GM23338 (cell line): Measurements from ENCODE around the gene KCNJ6. TPM values are rescaled to one million over a fixed set of nuclear protein-coding genes. Genes with fewer than 3 reads are reported as not detected.

Experiments used
- ATAC-seq: fragments of 200-7000 bp; cut with Tn5 transposase; 3 replicates; pipeline ENCODE4 v1.9.1; 2020
- DNase-seq: peaks from one replicate; pipeline ENCODE4 v3.0.0-alpha.2; 2015; ENCODE audit warnings: low spot score
- H2AFZ ChIP-seq: fragments of 200-600 bp; sonication (generic); 2 replicates; pipeline ENCODE4 v1.8.0; 2016; ENCODE audit warnings: antibody characterized with exemption, mild to moderate bottlenecking, moderate library complexity
- H3F3A ChIP-seq: fragments of 200-600 bp; sonication (generic); replicated peaks from 2 replicates; pipeline ENCODE4 v1.8.0; 2017; ENCODE audit warnings: antibody characterized with exemption, mixed run types, low read depth
- H3K27ac ChIP-seq: fragments of 200-600 bp; sonication (generic); 2 replicates; pipeline ENCODE4 v1.6.1; 2016; ENCODE audit warnings: low read depth
- H3K27me3 ChIP-seq: fragments of 200-600 bp; sonication (generic); 2 replicates; pipeline ENCODE4 v1.8.0; 2016; ENCODE audit warnings: mild to moderate bottlenecking, mixed run types, moderate library complexity; ENCODE audit not compliant: insufficient read depth
- H3K36me3 ChIP-seq: fragments of 200-600 bp; sonication (generic); 2 replicates; pipeline ENCODE4 v1.8.0; 2016; ENCODE audit warnings: mild to moderate bottlenecking; ENCODE audit not compliant: insufficient read depth
- H3K4me1 ChIP-seq: fragments of 200-600 bp; sonication (generic); 2 replicates; pipeline ENCODE4 v1.8.0; 2016; ENCODE audit warnings: mild to moderate bottlenecking, moderate library complexity; ENCODE audit not compliant: insufficient read depth
- H3K4me2 ChIP-seq: fragments of 200-600 bp; sonication (generic); 2 replicates; pipeline ENCODE4 v1.7.1; 2017; ENCODE audit warnings: mixed run types
- H3K4me3 ChIP-seq: fragments of 200-600 bp; sonication (generic); 2 replicates; pipeline ENCODE4 v1.6.1; 2016; ENCODE audit warnings: mixed run types
- H3K79me2 ChIP-seq: fragments of 200-600 bp; sonication (generic); replicated peaks from 2 replicates; pipeline ENCODE4 v1.8.0; 2017; ENCODE audit warnings: mild to moderate bottlenecking; ENCODE audit not compliant: insufficient read depth
- H3K9me2 ChIP-seq: fragments of 200-600 bp; sonication (generic); 2 replicates; pipeline ENCODE4 v1.8.0; 2017; ENCODE audit not compliant: insufficient read depth
- H4K20me1 ChIP-seq: fragments of 200-600 bp; sonication (generic); replicated peaks from 2 replicates; pipeline ENCODE4 v1.8.0; 2017; ENCODE audit warnings: mild to moderate bottlenecking; ENCODE audit not compliant: insufficient read depth
- H3K27ac Mint-ChIP-seq: 2 replicates; pipeline ENCODE4 v1.8.0; 2020; ENCODE audit warnings: inconsistent platforms, mild to moderate bottlenecking, moderate library complexity, mixed read lengths
- H3K27me3 Mint-ChIP-seq: 3 replicates; pipeline ENCODE4 v1.8.0; 2022; ENCODE audit warnings: low read depth, mild to moderate bottlenecking, moderate library complexity, mixed read lengths, inconsistent platforms; ENCODE audit not compliant: insufficient read depth, poor library complexity
- H3K36me3 Mint-ChIP-seq: 3 replicates; pipeline ENCODE4 v1.8.0; 2021; ENCODE audit warnings: low read depth, mild to moderate bottlenecking, inconsistent platforms, moderate library complexity, mixed read lengths
- H3K4me1 Mint-ChIP-seq: 3 replicates; pipeline ENCODE4 v1.8.0; 2020; ENCODE audit warnings: mild to moderate bottlenecking, inconsistent platforms, mixed read lengths
- H3K4me3 Mint-ChIP-seq: 3 replicates; pipeline ENCODE4 v1.8.0; 2021; ENCODE audit warnings: moderate library complexity, mild to moderate bottlenecking, inconsistent platforms, mixed read lengths
- H3K9me3 Mint-ChIP-seq: 3 replicates; pipeline ENCODE4 v1.8.0; 2020; ENCODE audit warnings: moderate library complexity, mild to moderate bottlenecking, inconsistent platforms, mixed read lengths
- CREB1 ChIP-seq: fragments of 250-450 bp; sonication (Bioruptor Pico); IDR thresholded peaks from 2 replicates; pipeline ENCODE4 v1.5.0; 2020; ENCODE audit warnings: low read depth, mild to moderate bottlenecking, moderate library complexity
- EZH2 ChIP-seq: fragments of 200-600 bp; sonication (generic); IDR thresholded peaks from one replicate; pipeline ENCODE4 v1.8.0; 2017; ENCODE audit warnings: antibody characterized with exemption, mild to moderate bottlenecking, low read depth; ENCODE audit not compliant: unreplicated experiment
- EZH2phosphoT487 ChIP-seq: fragments of 200-600 bp; sonication (generic); IDR thresholded peaks from one replicate; pipeline ENCODE4 v1.8.1; 2018; ENCODE audit warnings: antibody characterized with exemption; ENCODE audit not compliant: unreplicated experiment
- JUNB ChIP-seq: IDR thresholded peaks from one replicate; pipeline ENCODE4 v1.6.1; 2016; ENCODE audit warnings: antibody characterized with exemption; ENCODE audit not compliant: unreplicated experiment
- NANOG ChIP-seq: IDR thresholded peaks from 2 replicates; pipeline ENCODE4 v1.6.1; 2016; ENCODE audit warnings: antibody characterized with exemption, borderline replicate concordance
- POLR2AphosphoS5 ChIP-seq: IDR thresholded peaks from 2 replicates; pipeline ENCODE4 v1.6.1; 2016; ENCODE audit warnings: antibody characterized with exemption, low read depth
- STAT1 ChIP-seq: IDR thresholded peaks from one replicate; pipeline ENCODE4 v1.6.1; 2016; ENCODE audit warnings: antibody characterized with exemption; ENCODE audit not compliant: unreplicated experiment
- ZNF114 ChIP-seq: fragments of 250-450 bp; sonication (Bioruptor Pico); IDR thresholded peaks from 2 replicates; pipeline ENCODE4 v1.5.0; 2020; ENCODE audit warnings: mild to moderate bottlenecking, moderate library complexity
- ZNF331 ChIP-seq: fragments of 250-450 bp; sonication (Bioruptor Pico); IDR thresholded peaks from 2 replicates; pipeline ENCODE4 v1.5.0; 2020; ENCODE audit warnings: low read depth, mild to moderate bottlenecking, moderate library complexity
- polyA plus RNA-seq: library from polyadenylated mRNA; unstranded; fragments of >200 nt; fragmentation: Nextera tagmentation; extraction: Ambion mirVana; gene quantifications from 2 replicates; pipeline ENCODE4 v1.2.1, GENCODE V29; 2016
- total RNA-seq: library from RNA; depleted of rRNA; stranded (reverse); fragments of >200 nt; shearing (Covaris generic); gene quantifications from 2 replicates; pipeline ENCODE4 v1.2.3, GENCODE V29; 2014
- TF ChIP-seq, protein P1 (sequence below): fragments of 250-450 bp; sonication (Bioruptor Pico); IDR thresholded peaks from 2 replicates; pipeline ENCODE4 v1.5.0; 2020; ENCODE audit warnings: mild to moderate bottlenecking, moderate library complexity
- TF ChIP-seq, protein P2 (sequence below), 2 experiments: fragments of 200-600 bp in 1 of 2; sonication (generic) in 1 of 2; conservative IDR thresholded peaks; 2 replicates each; pipeline versions ENCODE4 v1.5.1 to v1.6.1; 2016 to 2017; ENCODE audit warnings: antibody characterized with exemption in 2 of 2, low read depth in 2 of 2, mild to moderate bottlenecking in 2 of 2, moderate library complexity in 1 of 2
- TF ChIP-seq, protein P3 (sequence below): IDR thresholded peaks from one replicate; pipeline ENCODE4 v1.6.1; 2018; ENCODE audit warnings: antibody characterized with exemption; ENCODE audit not compliant: unreplicated experiment
- TF ChIP-seq, protein P4 (sequence below): IDR thresholded peaks from 2 replicates; pipeline ENCODE4 v1.6.1; 2016; ENCODE audit warnings: antibody characterized with exemption

KCNJ6 gene
- total and polyA plus RNA-seq, 2 experiments from 2014 or later = 0.48 to 0.52 TPM

DNA sequence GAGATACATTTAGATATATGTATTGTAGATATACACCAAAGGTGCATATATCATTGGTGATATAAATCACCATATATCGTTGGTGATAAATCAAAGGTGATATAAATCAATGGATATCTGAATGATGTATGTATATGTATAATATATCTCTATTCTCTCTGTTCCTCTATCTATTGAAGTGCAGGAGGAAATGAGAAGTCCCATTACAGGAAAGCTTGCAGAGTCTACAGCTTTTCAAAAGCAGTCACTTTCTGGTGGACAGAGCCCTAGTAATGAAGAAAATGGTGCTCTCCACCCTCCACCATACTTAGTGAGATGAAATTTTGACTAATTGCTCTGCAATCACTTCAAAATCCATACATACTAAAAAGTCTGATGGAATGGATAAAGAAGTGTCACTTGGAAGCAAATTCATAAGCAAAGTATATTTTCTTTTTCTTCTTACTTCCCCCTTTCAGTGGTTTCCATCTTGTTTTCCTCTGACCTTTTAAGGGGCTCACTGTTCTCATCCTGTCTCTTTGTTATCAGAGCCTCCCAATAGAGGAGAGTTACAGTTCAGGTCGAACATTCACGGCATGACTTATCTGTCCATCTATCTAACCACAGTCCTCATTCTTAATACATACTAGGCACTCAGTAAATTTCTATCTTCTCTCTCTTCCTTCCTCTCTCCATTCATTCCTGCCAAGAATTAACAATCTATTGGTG, 227.2 kb downstream of the KCNJ6 start:
- Histone ChIP-seq H3K4me3 (no peak overlapping the region), H3K36me3 (no peaks in the 10 kb centered on the region), H3K27ac (no peak overlapping the region), H3K4me2 (no peak overlapping the region), H3K4me1 (no peaks in the 10 kb centered on the region; the same call in 1 of the 2 replicates), H3K27me3 (no peaks in the 10 kb centered on the region), H3F3A (no peaks in the 10 kb centered on the region), H2AFZ (no peak overlapping the region), H4K20me1 (no peaks in the 10 kb centered on the region), H3K9me2 (peaks cover 8% of the 10 kb centered on the region; the same call in 1 of the 2 replicates), H3K79me2 (no peaks in the 10 kb centered on the region)
- H3K4me1 Mint-ChIP-seq = peaks cover 6% of the 10 kb centered on the region; the same call in 2 of the 3 replicates
- H3K4me3 Mint-ChIP-seq = no peak overlapping the region
- H3K36me3 Mint-ChIP-seq = peaks cover 10% of the 10 kb centered on the region
- H3K9me3 Mint-ChIP-seq = peaks cover 10% of the 10 kb centered on the region
- DNase-seq = no peak
- no peak for TF ChIP-seq CREB1
- TF ChIP-seq JUNB = no peak
- no peak for TF ChIP-seq ZNF114 (CRISPR knock-in tag)
- TF ChIP-seq EZH2 = no peak
- no peak for TF ChIP-seq STAT1
- TF ChIP-seq EZH2phosphoT487 = no peak
- TF ChIP-seq, protein P1, sequence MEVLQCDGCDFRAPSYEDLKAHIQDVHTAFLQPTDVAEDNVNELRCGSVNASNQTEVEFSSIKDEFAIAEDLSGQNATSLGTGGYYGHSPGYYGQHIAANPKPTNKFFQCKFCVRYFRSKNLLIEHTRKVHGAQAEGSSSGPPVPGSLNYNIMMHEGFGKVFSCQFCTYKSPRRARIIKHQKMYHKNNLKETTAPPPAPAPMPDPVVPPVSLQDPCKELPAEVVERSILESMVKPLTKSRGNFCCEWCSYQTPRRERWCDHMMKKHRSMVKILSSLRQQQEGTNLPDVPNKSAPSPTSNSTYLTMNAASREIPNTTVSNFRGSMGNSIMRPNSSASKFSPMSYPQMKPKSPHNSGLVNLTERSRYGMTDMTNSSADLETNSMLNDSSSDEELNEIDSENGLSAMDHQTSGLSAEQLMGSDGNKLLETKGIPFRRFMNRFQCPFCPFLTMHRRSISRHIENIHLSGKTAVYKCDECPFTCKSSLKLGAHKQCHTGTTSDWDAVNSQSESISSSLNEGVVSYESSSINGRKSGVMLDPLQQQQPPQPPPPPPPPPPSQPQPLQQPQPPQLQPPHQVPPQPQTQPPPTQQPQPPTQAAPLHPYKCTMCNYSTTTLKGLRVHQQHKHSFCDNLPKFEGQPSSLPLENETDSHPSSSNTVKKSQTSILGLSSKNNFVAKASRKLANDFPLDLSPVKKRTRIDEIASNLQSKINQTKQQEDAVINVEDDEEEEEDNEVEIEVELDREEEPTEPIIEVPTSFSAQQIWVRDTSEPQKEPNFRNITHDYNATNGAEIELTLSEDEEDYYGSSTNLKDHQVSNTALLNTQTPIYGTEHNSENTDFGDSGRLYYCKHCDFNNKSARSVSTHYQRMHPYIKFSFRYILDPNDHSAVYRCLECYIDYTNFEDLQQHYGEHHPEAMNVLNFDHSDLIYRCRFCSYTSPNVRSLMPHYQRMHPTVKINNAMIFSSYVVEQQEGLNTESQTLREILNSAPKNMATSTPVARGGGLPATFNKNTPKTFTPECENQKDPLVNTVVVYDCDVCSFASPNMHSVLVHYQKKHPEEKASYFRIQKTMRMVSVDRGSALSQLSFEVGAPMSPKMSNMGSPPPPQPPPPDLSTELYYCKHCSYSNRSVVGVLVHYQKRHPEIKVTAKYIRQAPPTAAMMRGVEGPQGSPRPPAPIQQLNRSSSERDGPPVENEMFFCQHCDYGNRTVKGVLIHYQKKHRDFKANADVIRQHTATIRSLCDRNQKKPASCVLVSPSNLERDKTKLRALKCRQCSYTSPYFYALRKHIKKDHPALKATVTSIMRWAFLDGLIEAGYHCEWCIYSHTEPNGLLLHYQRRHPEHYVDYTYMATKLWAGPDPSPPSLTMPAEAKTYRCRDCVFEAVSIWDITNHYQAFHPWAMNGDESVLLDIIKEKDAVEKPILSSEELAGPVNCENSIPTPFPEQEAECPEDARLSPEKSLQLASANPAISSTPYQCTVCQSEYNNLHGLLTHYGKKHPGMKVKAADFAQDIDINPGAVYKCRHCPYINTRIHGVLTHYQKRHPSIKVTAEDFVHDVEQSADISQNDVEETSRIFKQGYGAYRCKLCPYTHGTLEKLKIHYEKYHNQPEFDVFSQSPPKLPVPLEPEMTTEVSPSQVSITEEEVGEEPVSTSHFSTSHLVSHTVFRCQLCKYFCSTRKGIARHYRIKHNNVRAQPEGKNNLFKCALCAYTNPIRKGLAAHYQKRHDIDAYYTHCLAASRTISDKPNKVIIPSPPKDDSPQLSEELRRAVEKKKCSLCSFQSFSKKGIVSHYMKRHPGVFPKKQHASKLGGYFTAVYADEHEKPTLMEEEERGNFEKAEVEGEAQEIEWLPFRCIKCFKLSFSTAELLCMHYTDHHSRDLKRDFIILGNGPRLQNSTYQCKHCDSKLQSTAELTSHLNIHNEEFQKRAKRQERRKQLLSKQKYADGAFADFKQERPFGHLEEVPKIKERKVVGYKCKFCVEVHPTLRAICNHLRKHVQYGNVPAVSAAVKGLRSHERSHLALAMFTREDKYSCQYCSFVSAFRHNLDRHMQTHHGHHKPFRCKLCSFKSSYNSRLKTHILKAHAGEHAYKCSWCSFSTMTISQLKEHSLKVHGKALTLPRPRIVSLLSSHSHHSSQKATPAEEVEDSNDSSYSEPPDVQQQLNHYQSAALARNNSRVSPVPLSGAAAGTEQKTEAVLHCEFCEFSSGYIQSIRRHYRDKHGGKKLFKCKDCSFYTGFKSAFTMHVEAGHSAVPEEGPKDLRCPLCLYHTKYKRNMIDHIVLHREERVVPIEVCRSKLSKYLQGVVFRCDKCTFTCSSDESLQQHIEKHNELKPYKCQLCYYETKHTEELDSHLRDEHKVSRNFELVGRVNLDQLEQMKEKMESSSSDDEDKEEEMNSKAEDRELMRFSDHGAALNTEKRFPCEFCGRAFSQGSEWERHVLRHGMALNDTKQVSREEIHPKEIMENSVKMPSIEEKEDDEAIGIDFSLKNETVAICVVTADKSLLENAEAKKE = no peak
- TF ChIP-seq, protein P2, sequence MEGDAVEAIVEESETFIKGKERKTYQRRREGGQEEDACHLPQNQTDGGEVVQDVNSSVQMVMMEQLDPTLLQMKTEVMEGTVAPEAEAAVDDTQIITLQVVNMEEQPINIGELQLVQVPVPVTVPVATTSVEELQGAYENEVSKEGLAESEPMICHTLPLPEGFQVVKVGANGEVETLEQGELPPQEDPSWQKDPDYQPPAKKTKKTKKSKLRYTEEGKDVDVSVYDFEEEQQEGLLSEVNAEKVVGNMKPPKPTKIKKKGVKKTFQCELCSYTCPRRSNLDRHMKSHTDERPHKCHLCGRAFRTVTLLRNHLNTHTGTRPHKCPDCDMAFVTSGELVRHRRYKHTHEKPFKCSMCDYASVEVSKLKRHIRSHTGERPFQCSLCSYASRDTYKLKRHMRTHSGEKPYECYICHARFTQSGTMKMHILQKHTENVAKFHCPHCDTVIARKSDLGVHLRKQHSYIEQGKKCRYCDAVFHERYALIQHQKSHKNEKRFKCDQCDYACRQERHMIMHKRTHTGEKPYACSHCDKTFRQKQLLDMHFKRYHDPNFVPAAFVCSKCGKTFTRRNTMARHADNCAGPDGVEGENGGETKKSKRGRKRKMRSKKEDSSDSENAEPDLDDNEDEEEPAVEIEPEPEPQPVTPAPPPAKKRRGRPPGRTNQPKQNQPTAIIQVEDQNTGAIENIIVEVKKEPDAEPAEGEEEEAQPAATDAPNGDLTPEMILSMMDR (conservative IDR thresholded peaks at IDR 0.05; ENCODE audit: low read depth in 2 of 2) = no peak
- no peak for TF ChIP-seq POLR2AphosphoS5
- no peak for TF ChIP-seq NANOG
- TF ChIP-seq, protein P3, sequence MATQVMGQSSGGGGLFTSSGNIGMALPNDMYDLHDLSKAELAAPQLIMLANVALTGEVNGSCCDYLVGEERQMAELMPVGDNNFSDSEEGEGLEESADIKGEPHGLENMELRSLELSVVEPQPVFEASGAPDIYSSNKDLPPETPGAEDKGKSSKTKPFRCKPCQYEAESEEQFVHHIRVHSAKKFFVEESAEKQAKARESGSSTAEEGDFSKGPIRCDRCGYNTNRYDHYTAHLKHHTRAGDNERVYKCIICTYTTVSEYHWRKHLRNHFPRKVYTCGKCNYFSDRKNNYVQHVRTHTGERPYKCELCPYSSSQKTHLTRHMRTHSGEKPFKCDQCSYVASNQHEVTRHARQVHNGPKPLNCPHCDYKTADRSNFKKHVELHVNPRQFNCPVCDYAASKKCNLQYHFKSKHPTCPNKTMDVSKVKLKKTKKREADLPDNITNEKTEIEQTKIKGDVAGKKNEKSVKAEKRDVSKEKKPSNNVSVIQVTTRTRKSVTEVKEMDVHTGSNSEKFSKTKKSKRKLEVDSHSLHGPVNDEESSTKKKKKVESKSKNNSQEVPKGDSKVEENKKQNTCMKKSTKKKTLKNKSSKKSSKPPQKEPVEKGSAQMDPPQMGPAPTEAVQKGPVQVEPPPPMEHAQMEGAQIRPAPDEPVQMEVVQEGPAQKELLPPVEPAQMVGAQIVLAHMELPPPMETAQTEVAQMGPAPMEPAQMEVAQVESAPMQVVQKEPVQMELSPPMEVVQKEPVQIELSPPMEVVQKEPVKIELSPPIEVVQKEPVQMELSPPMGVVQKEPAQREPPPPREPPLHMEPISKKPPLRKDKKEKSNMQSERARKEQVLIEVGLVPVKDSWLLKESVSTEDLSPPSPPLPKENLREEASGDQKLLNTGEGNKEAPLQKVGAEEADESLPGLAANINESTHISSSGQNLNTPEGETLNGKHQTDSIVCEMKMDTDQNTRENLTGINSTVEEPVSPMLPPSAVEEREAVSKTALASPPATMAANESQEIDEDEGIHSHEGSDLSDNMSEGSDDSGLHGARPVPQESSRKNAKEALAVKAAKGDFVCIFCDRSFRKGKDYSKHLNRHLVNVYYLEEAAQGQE = no peak
- TF ChIP-seq ZNF331 (CRISPR knock-in tag) = no peak
- TF ChIP-seq, protein P4, sequence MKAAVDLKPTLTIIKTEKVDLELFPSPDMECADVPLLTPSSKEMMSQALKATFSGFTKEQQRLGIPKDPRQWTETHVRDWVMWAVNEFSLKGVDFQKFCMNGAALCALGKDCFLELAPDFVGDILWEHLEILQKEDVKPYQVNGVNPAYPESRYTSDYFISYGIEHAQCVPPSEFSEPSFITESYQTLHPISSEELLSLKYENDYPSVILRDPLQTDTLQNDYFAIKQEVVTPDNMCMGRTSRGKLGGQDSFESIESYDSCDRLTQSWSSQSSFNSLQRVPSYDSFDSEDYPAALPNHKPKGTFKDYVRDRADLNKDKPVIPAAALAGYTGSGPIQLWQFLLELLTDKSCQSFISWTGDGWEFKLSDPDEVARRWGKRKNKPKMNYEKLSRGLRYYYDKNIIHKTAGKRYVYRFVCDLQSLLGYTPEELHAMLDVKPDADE = no peak
- no peak for ATAC-seq
- H3K27me3 Mint-ChIP-seq = peaks cover 2% of the 10 kb centered on the region
- H3K27ac Mint-ChIP-seq = no peak overlapping the region
